GM06990 (cell line): Measurements from ENCODE around the gene H3-3A.

Experiments used
- DNase-seq: peaks from one replicate; pipeline ENCODE4 v3.0.0-alpha.2; 2011; ENCODE audit not compliant: insufficient read length; ENCODE audit errors: extremely low read depth
- H3K27me3 ChIP-seq: replicated peaks from 2 replicates; pipeline ENCODE4 v1.6.0; 2011; ENCODE audit warnings: low read length; ENCODE audit not compliant: control insufficient read depth, insufficient read depth
- H3K36me3 ChIP-seq: 2 replicates; pipeline ENCODE4 v1.5.1; 2011; ENCODE audit warnings: low read length; ENCODE audit not compliant: control insufficient read depth, insufficient read depth
- H3K4me3 ChIP-seq: replicated peaks from 2 replicates; pipeline ENCODE4 v1.5.1; 2011; ENCODE audit warnings: low read depth, mild to moderate bottlenecking, control low read depth, low read length
- CTCF ChIP-seq: IDR thresholded peaks from 2 replicates; pipeline ENCODE4 v1.5.1; 2011; ENCODE audit warnings: low read length, control low read depth, mild to moderate bottlenecking, inconsistent platforms; ENCODE audit not compliant: insufficient read depth, poor library complexity, severe bottlenecking

Gene H3-3A

DNA sequence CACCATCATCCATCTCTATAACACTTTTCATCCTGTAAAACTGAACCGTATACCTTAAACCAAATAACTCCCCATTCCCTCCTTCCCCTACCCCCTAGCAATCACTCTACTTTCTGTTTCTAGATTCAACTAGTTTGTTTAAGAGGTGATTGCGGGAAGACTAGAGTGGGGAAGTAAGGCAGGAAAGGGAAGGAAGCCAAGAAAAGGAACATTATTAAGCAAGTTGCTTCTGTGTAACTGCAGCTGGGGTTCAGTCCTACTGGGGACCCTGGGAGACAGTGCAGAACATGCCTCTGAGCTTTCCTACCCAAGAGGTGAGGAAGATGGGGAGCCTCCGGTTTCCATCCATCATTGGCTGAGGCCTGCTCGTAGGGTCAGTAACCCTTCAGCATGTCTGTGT, 28.9 kb upstream of the H3-3A start:
- no peak for DNase-seq
- no peak for TF ChIP-seq CTCF

GRCh38 chr1:226033991-226034390, 28.5 kb upstream of the H3-3A start:
- Histone ChIP-seq H3K27me3 (no peaks in the 10 kb centered on the region), H3K4me3 (no peak overlapping the region), H3K36me3 (no peaks in the 10 kb centered on the region)
- DNase-seq, result no peak
- no peak for TF ChIP-seq CTCF

More for the DNA sequence above, 28.9 kb upstream of the H3-3A start:
- H3K36me3 ChIP-seq, result no peaks in the 10 kb centered on the region
- no peak overlapping the region for H3K4me3 ChIP-seq
- H3K27me3 ChIP-seq, result no peaks in the 10 kb centered on the region

- Histone ChIP-seq H3K4me3 (no peak overlapping the region), H3K27me3 (no peaks in the 10 kb centered on the region), H3K36me3 (no peaks in the 10 kb centered on the region)
- no peak for DNase-seq
- TF ChIP-seq CTCF, result no peak
These were observed 28.0 kb upstream of the H3-3A start for GRCh38 chr1:226034482-226034881.

- no peak for TF ChIP-seq CTCF
- no peak for DNase-seq
- Histone ChIP-seq H3K27me3 (no peaks in the 10 kb centered on the region), H3K36me3 (no peaks in the 10 kb centered on the region), H3K4me3 (no peak overlapping the region)
These were observed 26.6 kb upstream of the H3-3A start for GRCh38 chr1:226035915-226036314.

DNA sequence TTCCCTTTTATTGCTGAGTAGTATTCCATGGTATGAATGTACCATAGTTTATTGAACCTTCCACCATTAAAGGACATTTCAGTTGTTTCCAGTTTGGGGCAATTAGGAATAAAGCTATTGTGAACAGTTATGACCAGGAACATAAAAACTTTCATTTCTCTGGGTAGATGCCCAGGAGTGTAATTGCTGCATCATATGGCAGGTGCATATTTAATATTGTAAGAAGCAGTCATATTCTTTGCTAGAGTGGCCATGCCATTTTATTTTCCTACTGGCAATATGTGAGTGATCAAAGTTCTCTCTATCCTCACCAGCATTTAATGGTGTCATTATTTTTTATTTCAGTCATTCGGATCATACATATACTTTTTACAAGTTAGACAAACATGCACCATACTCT, 23.9 kb upstream of the H3-3A start:
- no peaks in the 10 kb centered on the region for H3K36me3 ChIP-seq
- DNase-seq, result no peak
- no peak for TF ChIP-seq CTCF
- H3K27me3 ChIP-seq, result no peaks in the 10 kb centered on the region
- H3K4me3 ChIP-seq, result no peak overlapping the region

- Histone ChIP-seq H3K4me3 (no peak overlapping the region), H3K27me3 (no peaks in the 10 kb centered on the region), H3K36me3 (no peaks in the 10 kb centered on the region)
- DNase-seq, result no peak
- TF ChIP-seq CTCF, result no peak
These were observed 21.1 kb upstream of the H3-3A start for GRCh38 chr1:226041419-226041818.
